HCT116 (cell line): ENCODE results near the gene DDR1.
A peak's percentile ranks its signal among the peaks of the same experiment; 100 is the strongest.

Experiments
- CTCF ChIP-seq, 3 experiments: fragments of 200-600 bp in 1 of 3; sonication (generic) in 1 of 3; IDR thresholded peaks in 2 of 3; conservative IDR thresholded peaks in 1 of 3; 2 replicates each; pipeline ENCODE4 v1.5.1; 2012 to 2017; ENCODE audit warnings: low read depth in 2 of 3, low read length in 2 of 3, antibody characterized with exemption in 1 of 3, borderline replicate concordance in 1 of 3, control low read depth in 1 of 3, mild to moderate bottlenecking in 1 of 3, mixed read lengths in 1 of 3, mixed run types in 1 of 3, moderate library complexity in 1 of 3; ENCODE audit not compliant: insufficient read depth in 1 of 3
- EZH2 ChIP-seq: fragments of 200-600 bp; sonication (generic); IDR thresholded peaks from 2 replicates; pipeline ENCODE4 v1.6.1; 2017; ENCODE audit warnings: antibody characterized with exemption, mixed run types
- EZH2phosphoT487 ChIP-seq: fragments of 200-600 bp; IDR thresholded peaks from 2 replicates; pipeline ENCODE4 v1.6.1; 2018; ENCODE audit warnings: antibody characterized with exemption, borderline replicate concordance
- POLR2A ChIP-seq: IDR thresholded peaks from 2 replicates; pipeline ENCODE4 v1.7.0; 2011; ENCODE audit warnings: borderline replicate concordance; ENCODE audit not compliant: insufficient read depth, insufficient read length; ENCODE audit errors: extremely low read depth
- POLR2AphosphoS5 ChIP-seq: IDR thresholded peaks from 2 replicates; pipeline ENCODE4 v1.6.1; 2011; ENCODE audit warnings: mild to moderate bottlenecking, low read depth, low read length, moderate library complexity
- RAD21 ChIP-seq: IDR thresholded peaks from 2 replicates; pipeline ENCODE4 v1.6.1; 2012; ENCODE audit warnings: low read depth, mild to moderate bottlenecking
- SIN3A ChIP-seq: IDR thresholded peaks from 2 replicates; pipeline ENCODE4 v1.6.1; 2012; ENCODE audit warnings: low read depth
- TF ChIP-seq, protein P1 (sequence below): IDR thresholded peaks from 2 replicates; pipeline ENCODE4 v1.6.1; 2012

GRCh38 chr6:30842754-30843610, 41.3 kb upstream of the DDR1 start:
- TF ChIP-seq CTCF (IDR thresholded peaks at IDR 0.05 in 2 of 3, conservative IDR thresholded peaks at IDR 0.05 in 1 of 3; ENCODE audit: borderline replicate concordance in 1 of 3, insufficient read depth in 1 of 3, low read depth in 2 of 3, low read length in 2 of 3) (no peak), POLR2AphosphoS5 (peak; percentile 58), RAD21 (no peak), POLR2A (no peak), SIN3A (no peak), EZH2 (no peak), EZH2phosphoT487 (no peak)
- TF ChIP-seq, protein P1, sequence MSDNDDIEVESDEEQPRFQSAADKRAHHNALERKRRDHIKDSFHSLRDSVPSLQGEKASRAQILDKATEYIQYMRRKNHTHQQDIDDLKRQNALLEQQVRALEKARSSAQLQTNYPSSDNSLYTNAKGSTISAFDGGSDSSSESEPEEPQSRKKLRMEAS = peak; percentile 43; the same call in 1 of the 2 replicates
